SK-N-MC (cell line): ENCODE results near the gene C9orf43.

Experiments
- DNase-seq: peaks from one replicate; pipeline ENCODE4 v3.0.0-alpha.2; 2011; ENCODE audit warnings: low read depth, low spot score
- H3K27ac ChIP-seq: fragments of 200-600 bp; sonication (generic); 2 replicates; pipeline ENCODE4 v1.5.1; 2016; ENCODE audit warnings: mixed run types
- H3K36me3 ChIP-seq: fragments of 200-600 bp; sonication (generic); 2 replicates; pipeline ENCODE4 v1.6.1; 2017; ENCODE audit warnings: antibody characterized with exemption, low read length, mixed read lengths; ENCODE audit not compliant: insufficient read depth
- H3K4me3 ChIP-seq: fragments of 200-600 bp; sonication (generic); 2 replicates; pipeline ENCODE4 v1.5.1; 2016
- H3K9ac ChIP-seq: fragments of 200-600 bp; sonication (generic); 2 replicates; pipeline ENCODE4 v1.8.0; 2017; ENCODE audit warnings: mixed run types, mixed read lengths; ENCODE audit not compliant: insufficient read length
- H3K9me3 ChIP-seq: fragments of 200-600 bp; sonication (generic); 2 replicates; pipeline ENCODE4 v1.6.1; 2017; ENCODE audit warnings: low read depth, mild to moderate bottlenecking, antibody characterized with exemption, low read length, moderate library complexity, mixed read lengths
- EZH2 ChIP-seq: fragments of 200-600 bp; sonication (generic); IDR thresholded peaks from one replicate; pipeline ENCODE4 v1.6.1; 2017; ENCODE audit warnings: antibody characterized with exemption
- FOXP2 ChIP-seq: optimal IDR thresholded peaks from 2 replicates; pipeline ENCODE3; 2011; ENCODE audit warnings: mild to moderate bottlenecking, moderate library complexity; ENCODE audit not compliant: insufficient read depth; ENCODE audit errors: extremely low read length, control extremely low read depth
- POLR2AphosphoS5 ChIP-seq: IDR thresholded peaks from 2 replicates; pipeline ENCODE4 v1.6.1; 2012; ENCODE audit warnings: mild to moderate bottlenecking, low read depth, low read length, borderline replicate concordance

The C9orf43 gene

DNA sequence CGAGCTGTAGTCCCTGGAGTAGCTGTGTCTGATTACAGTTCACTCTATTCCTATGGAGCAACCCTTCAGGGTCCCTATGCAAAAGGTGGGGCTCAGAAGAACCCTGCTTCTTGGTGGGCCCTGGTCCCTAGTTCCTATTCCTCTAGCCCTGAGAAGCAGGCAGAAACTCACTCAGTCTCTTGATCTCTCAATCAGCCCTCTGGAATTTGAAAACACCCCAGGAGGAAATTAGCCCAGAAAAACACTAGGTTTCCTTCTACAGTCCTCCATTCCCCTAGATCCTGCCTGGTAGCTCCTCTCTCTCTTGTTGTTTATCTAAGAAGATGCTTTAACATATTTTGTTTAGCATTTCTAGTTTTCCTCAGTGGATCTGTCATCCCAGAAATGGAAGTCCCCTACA is 60.6 kb downstream of the C9orf43 start:
- no peak for TF ChIP-seq FOXP2
- TF ChIP-seq POLR2AphosphoS5 = no peak
- no peak for TF ChIP-seq EZH2
- H3K27ac ChIP-seq = no peak overlapping the region
- DNase-seq = no peak
- H3K4me3 ChIP-seq = no peak overlapping the region
- no peak overlapping the region for H3K9ac ChIP-seq
- H3K36me3 ChIP-seq = no peaks in the 10 kb centered on the region
- H3K9me3 ChIP-seq = no peaks in the 10 kb centered on the region

DNA sequence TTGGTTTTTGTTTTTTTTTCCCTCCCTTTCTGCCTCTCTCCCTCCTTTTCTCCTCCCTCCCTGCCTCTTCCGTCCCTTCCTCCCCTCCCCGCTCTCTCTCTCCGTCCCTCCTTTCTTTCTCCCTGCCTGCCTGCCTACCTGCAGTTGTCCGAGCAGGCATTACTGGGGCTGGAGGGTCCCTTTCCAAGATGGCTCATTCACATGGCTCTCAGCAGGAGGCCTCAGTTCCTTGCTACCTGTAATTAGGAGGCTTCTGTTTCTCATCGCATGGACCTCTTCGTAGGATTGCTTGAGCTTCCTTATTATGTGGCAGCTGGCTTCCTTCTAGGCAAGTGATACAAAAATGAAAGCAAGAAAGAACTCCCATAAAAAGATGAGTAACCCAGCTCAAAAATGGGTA is 61.0 kb downstream of the C9orf43 start:
- TF ChIP-seq EZH2 (no peak), POLR2AphosphoS5 (no peak), FOXP2 (no peak)
- no peak for DNase-seq
- H3K4me3 ChIP-seq = no peak overlapping the region
- H3K9ac ChIP-seq = no peak overlapping the region
- H3K9me3 ChIP-seq = no peaks in the 10 kb centered on the region
- no peaks in the 10 kb centered on the region for H3K36me3 ChIP-seq
- H3K27ac ChIP-seq = no peak overlapping the region

DNA sequence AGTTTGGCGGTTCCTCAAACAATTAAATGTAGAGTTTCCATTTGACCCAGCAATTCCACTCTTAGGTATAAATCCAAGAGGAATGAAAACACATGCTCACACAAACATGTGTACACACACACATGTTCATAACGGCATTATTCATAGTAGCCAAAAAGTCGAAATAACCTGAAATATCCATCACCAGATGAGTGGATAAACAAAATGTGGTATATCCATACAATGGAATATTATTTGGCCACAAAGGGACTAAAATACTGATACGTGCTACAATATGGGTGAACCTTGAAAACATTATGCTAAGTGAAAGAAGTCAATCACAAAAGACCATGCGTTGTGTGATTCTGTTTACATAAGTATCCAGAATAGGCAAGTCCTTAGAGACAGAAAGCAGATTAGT is 61.7 kb downstream of the C9orf43 start:
- Histone ChIP-seq H3K36me3 (no peaks in the 10 kb centered on the region), H3K9me3 (no peaks in the 10 kb centered on the region), H3K27ac (no peak overlapping the region), H3K9ac (no peak overlapping the region), H3K4me3 (no peak overlapping the region)
- TF ChIP-seq FOXP2 (no peak), POLR2AphosphoS5 (no peak), EZH2 (no peak)
- DNase-seq = no peak

DNA sequence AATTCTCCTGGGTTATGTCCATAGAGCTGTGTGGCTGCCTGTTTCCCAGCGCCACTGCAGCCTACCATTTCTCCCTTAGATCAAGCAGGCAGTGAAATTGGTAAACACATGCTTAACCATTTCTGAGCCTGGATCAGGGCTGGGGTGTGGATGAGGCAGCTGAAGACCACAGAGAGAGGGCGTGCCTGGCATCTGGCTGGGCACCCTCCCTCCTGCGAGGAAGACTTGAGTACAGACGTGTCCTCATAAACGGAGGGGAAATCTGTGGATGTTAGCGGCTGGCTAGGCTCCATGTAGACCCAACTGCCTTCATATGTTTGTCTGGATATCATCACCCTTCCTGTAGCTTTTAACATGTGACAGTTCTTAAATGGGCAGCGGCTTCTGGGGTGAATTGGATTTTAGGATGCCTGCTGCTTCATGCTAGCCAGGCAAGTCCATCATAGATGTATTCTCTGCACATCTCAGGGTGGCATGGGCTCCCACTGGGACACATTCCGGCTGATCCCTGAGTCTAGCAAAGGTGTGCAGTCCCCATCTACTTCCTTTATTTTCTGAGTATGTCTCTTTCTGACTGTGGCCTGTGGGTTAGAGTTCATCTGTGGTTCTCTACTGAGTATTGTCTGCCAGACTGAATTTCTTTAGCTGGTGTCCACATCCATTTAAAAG is 63.9 kb downstream of the C9orf43 start:
- Histone ChIP-seq H3K27ac (no peak overlapping the region), H3K9ac (no peak overlapping the region), H3K9me3 (no peaks in the 10 kb centered on the region), H3K4me3 (no peak overlapping the region), H3K36me3 (no peaks in the 10 kb centered on the region)
- no peak for DNase-seq
- TF ChIP-seq FOXP2 = no peak
- no peak for TF ChIP-seq POLR2AphosphoS5
- no peak for TF ChIP-seq EZH2

DNA sequence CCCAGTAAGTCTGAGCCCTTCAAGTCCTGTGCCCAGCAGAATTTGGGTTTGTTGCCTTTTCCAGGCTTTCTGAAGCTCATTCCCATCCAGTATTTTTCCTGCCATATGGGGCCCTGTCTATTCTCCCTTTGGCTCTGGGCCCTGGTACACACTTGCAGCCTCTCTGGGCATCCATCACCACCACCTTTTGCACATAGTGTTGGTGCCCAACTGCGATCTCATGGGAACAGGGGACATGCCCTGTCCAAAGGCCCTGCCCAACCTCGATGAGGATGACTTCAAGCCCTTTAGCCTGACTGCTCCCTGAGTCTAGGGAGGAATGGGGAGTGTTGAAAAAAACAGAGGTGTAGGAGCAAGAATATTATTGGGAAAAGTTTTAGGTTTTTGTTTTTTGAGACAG is 64.5 kb downstream of the C9orf43 start:
- no peak for TF ChIP-seq POLR2AphosphoS5
- no peak for TF ChIP-seq FOXP2
- TF ChIP-seq EZH2 = no peak

DNA sequence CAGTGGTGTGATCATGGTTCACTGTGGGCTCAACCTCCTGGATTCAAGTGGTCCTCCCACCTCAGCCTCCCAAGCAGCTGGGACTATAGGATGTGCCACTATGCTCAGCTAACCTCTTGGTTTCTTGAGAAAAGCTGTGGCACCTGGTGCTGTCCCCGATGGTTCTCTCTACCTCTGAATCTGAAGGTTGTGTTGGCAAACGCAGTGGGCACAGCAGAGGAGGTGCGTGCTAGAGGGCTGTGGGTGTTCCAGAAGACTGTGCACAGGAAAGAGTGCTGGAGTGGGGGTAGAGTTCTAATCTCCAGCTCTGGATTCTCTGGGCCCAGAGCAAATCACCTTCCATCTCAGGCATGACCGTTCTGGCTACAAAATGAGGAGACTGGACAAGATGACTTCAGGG is 65.4 kb downstream of the C9orf43 start:
- Histone ChIP-seq H3K36me3 (no peaks in the 10 kb centered on the region), H3K9me3 (no peaks in the 10 kb centered on the region), H3K9ac (no peak overlapping the region), H3K4me3 (no peak overlapping the region), H3K27ac (no peak overlapping the region)
- no peak for DNase-seq
- TF ChIP-seq EZH2 = no peak
- TF ChIP-seq FOXP2 = no peak

More for the DNA sequence above, 64.5 kb downstream of the C9orf43 start:
- H3K9ac ChIP-seq = no peak overlapping the region
- no peak for DNase-seq
- no peaks in the 10 kb centered on the region for H3K9me3 ChIP-seq
- no peak overlapping the region for H3K4me3 ChIP-seq
- H3K36me3 ChIP-seq = no peaks in the 10 kb centered on the region
- no peak overlapping the region for H3K27ac ChIP-seq

DNA sequence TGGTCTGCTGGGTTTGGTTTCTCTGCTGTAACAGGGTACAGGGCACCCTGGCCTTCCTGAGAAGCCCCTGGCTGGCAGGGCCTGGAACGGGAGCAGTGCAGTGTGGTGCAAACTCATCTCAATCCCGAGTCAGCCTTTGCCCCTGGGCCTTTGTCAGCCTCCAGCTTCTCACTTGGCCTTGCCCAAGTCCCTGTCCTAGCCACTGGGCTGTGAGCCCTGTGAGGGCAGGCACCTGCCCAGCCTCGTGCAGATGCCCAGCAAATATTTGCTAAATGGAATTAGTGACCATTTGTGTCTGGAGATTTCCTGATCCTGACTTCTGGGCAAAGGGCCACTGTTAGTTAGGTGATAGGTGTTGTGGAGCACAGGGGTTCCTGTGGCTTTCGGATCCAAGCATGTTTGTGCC is 66.0 kb downstream of the C9orf43 start:
- TF ChIP-seq EZH2 = no peak
- TF ChIP-seq FOXP2 = no peak
- TF ChIP-seq POLR2AphosphoS5 = no peak
- Histone ChIP-seq H3K27ac (no peak overlapping the region), H3K9ac (no peak overlapping the region), H3K4me3 (no peak overlapping the region), H3K36me3 (no peaks in the 10 kb centered on the region), H3K9me3 (no peaks in the 10 kb centered on the region)
- no peak for DNase-seq

DNA sequence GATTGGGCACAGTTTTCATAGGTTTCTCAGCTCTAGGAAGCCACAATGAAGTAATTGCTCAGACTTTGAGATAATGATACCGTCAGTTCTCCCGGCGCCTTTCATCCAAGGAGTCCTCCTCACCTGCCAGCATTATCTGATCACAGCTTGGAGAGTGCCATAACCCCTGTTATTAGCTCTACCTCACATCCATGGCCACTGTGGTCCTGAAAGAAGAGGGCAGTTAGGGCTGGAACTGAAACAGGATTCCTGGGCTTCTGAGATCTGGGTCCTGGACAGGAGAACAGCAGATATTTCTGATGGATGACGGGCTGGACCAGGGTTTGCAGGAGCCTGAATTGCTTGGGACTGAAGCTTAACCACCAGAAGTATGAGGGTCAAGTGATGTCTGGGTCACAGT is 66.5 kb downstream of the C9orf43 start:
- no peaks in the 10 kb centered on the region for H3K36me3 ChIP-seq
- no peak for DNase-seq
- H3K9me3 ChIP-seq = no peaks in the 10 kb centered on the region
- H3K4me3 ChIP-seq = no peak overlapping the region
- TF ChIP-seq EZH2 (no peak), FOXP2 (no peak), POLR2AphosphoS5 (no peak)
- H3K9ac ChIP-seq = no peak overlapping the region
- no peak overlapping the region for H3K27ac ChIP-seq

DNA sequence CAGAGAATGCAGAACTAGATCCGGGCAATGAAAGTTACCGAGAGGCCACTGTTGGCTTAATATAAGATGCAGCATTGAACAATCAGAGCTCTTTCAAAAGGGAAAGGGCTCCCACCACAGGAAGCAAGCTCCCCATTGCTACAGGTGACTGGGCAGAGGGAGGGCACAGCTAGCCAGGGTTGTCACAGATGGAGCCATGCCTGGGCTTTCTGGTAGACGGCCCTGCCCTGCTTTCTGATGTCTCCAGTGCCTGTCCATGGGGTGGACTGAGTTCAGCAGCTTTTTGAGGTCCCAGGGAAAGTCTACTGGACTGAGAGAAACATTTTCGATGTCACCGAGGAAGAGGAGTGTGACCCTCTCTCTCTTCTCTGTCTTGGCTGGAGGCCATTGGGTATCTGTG is 67.1 kb downstream of the C9orf43 start:
- no peak for DNase-seq
- Histone ChIP-seq H3K27ac (no peak overlapping the region), H3K9ac (no peak overlapping the region), H3K4me3 (no peak overlapping the region), H3K36me3 (no peaks in the 10 kb centered on the region), H3K9me3 (no peaks in the 10 kb centered on the region)
- TF ChIP-seq FOXP2 = no peak
- TF ChIP-seq EZH2 = no peak
- TF ChIP-seq POLR2AphosphoS5 = no peak
